Hepatic stellate cell (primary cell): ENCODE results near the gene DDI1.

ENCODE experiments used
- DNase-seq: peaks from one replicate; pipeline ENCODE4 v3.0.0; 2011; ENCODE audit warnings: low spot score

The DDI1 gene

GRCh38 chr11:104036588-104036987, at the start of gene DDI1:
TSS of gene DDI1 (plus strand) at chr11:104036640. CDS start at chr11:104036823, 183 bp downstream.
- DNase-seq: no peak

GRCh38 chr11:103987629-103988594, 48.5 kb upstream of the DDI1 start:
- DNase-seq: no peak

- no peak for DNase-seq
Observed at GRCh38 chr11:103988595-103988969, 47.9 kb upstream of the DDI1 start.

GRCh38 chr11:103993507-103993906, 42.9 kb upstream of the DDI1 start:
- DNase-seq: no peak

- no peak for DNase-seq
Observed at GRCh38 chr11:103994094-103994493, 42.3 kb upstream of the DDI1 start.

GRCh38 chr11:103994518-103994917, 41.9 kb upstream of the DDI1 start:
- no peak for DNase-seq

- no peak for DNase-seq
Observed at GRCh38 chr11:103995896-103996295, 40.5 kb upstream of the DDI1 start.

GRCh38 chr11:103997082-103997481, 39.4 kb upstream of the DDI1 start:
- DNase-seq: no peak

- DNase-seq: no peak
Observed at GRCh38 chr11:103998826-103999508, 37.5 kb upstream of the DDI1 start.

- DNase-seq: no peak
Observed at GRCh38 chr11:104000798-104001197, 35.6 kb upstream of the DDI1 start.

- DNase-seq: no peak
Observed at GRCh38 chr11:104001561-104002056, 34.8 kb upstream of the DDI1 start.

- DNase-seq: no peak
Observed at GRCh38 chr11:104003491-104003890, 32.9 kb upstream of the DDI1 start.

- no peak for DNase-seq
Observed at GRCh38 chr11:104005234-104005855, 31.1 kb upstream of the DDI1 start.

GRCh38 chr11:104009744-104010143, 26.7 kb upstream of the DDI1 start:
- DNase-seq: no peak

- DNase-seq: no peak
Observed at GRCh38 chr11:104011044-104011443, 25.4 kb upstream of the DDI1 start.

GRCh38 chr11:104015649-104016415, 20.6 kb upstream of the DDI1 start:
- no peak for DNase-seq

- no peak for DNase-seq
Observed at GRCh38 chr11:104024572-104024971, 11.9 kb upstream of the DDI1 start.

- no peak for DNase-seq
Observed at GRCh38 chr11:104028476-104029263, 7.8 kb upstream of the DDI1 start.

- no peak for DNase-seq
Observed at GRCh38 chr11:104033134-104033533, 3.3 kb upstream of the DDI1 start.

GRCh38 chr11:104033561-104033960, 2.9 kb upstream of the DDI1 start:
- no peak for DNase-seq

- no peak for DNase-seq
Observed at GRCh38 chr11:104036995-104037394, 555 bp downstream of the DDI1 start.
